Measurements from ENCODE around the gene PADI2. TPM values are rescaled to one million over a fixed set of nuclear protein-coding genes. Genes with fewer than 3 reads are reported as not detected.

PADI2 gene
- total and polyA plus RNA-seq, 2 experiments from 2014 or later, result 1.7 to 4.3 TPM

DNA sequence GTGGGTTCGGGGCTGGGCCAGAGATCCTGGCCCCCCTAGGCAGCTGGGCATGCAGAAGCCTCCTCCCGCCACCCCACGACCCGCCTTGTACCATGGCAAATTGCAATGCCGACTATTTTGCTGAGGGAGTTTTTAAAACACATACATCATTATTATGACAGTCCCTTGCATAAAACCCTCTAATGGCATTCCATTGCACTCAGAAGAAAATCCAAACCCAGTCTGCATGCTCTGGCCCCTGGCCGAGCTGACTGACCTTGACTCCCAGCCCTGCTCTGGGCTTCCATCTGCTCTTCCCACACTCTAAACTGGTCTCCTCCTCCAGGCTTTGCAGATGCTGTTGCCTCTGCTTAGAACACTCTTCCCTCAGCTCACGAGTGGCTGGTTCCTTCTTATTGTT, 28.0 kb downstream of the PADI2 start:
- Mint-ChIP-seq H3K27ac (no peak overlapping the region), H3K9me3 (no peaks in the 10 kb centered on the region), H3K4me3 (no peak overlapping the region; the same call in 2 of the 3 replicates), H3K36me3 (ENCODE audit: low read depth) (no peaks in the 10 kb centered on the region), H3K27me3 (ENCODE audit: insufficient read depth, low read depth, poor library complexity) (peaks cover 4% of the 10 kb centered on the region), H3K4me1 (no peaks in the 10 kb centered on the region; the same call in 2 of the 3 replicates)
- Histone ChIP-seq H3K4me1 (ENCODE audit: insufficient read depth) (no peaks in the 10 kb centered on the region), H3K36me3 (ENCODE audit: insufficient read depth) (no peaks in the 10 kb centered on the region; the same call in 1 of the 2 replicates), H3K27me3 (ENCODE audit: insufficient read depth) (no peaks in the 10 kb centered on the region), H4K20me1 (replicated peaks; ENCODE audit: insufficient read depth) (no peaks in the 10 kb centered on the region), H3K4me2 (no peak overlapping the region), H2AFZ (no peak overlapping the region), H3K9me2 (ENCODE audit: insufficient read depth) (no peaks in the 10 kb centered on the region), H3F3A (replicated peaks; ENCODE audit: low read depth) (no peaks in the 10 kb centered on the region), H3K4me3 (no peak overlapping the region), H3K27ac (ENCODE audit: low read depth) (no peak overlapping the region), H3K79me2 (replicated peaks; ENCODE audit: insufficient read depth) (no peaks in the 10 kb centered on the region)
- TF ChIP-seq EZH2phosphoT487 (IDR thresholded peaks at IDR 0.05; ENCODE audit: unreplicated experiment) (no peak), CREB1 (CRISPR knock-in tag; IDR thresholded peaks at IDR 0.05; ENCODE audit: low read depth) (no peak), NANOG (IDR thresholded peaks at IDR 0.05; ENCODE audit: borderline replicate concordance) (no peak)
- DNase-seq (ENCODE audit: low spot score) (no peak), ATAC-seq (no peak)

DNA sequence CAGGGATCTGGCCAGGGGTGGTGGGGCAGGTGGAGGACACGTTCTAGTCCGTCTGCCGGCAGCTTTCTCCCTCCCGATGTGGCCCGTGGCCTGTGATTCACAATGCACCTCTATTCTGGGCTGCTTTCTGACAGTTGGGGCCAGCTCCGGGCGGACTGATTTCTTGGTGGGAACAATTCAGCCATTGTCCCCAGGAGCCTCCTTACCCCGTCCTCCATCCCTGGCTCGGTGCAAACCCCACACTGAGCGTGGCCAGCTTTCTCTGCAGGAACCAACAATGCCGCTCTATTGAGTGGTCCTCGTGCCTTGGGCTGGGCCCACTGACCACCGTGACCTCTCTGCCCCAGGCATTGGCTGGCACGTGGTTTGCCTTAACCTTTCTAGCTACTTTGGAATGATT, 29.7 kb downstream of the PADI2 start:
- Mint-ChIP-seq H3K36me3 (ENCODE audit: low read depth) (no peaks in the 10 kb centered on the region), H3K27me3 (ENCODE audit: insufficient read depth, low read depth, poor library complexity) (peaks cover 4% of the 10 kb centered on the region), H3K9me3 (no peaks in the 10 kb centered on the region)
- TF ChIP-seq, protein P1, sequence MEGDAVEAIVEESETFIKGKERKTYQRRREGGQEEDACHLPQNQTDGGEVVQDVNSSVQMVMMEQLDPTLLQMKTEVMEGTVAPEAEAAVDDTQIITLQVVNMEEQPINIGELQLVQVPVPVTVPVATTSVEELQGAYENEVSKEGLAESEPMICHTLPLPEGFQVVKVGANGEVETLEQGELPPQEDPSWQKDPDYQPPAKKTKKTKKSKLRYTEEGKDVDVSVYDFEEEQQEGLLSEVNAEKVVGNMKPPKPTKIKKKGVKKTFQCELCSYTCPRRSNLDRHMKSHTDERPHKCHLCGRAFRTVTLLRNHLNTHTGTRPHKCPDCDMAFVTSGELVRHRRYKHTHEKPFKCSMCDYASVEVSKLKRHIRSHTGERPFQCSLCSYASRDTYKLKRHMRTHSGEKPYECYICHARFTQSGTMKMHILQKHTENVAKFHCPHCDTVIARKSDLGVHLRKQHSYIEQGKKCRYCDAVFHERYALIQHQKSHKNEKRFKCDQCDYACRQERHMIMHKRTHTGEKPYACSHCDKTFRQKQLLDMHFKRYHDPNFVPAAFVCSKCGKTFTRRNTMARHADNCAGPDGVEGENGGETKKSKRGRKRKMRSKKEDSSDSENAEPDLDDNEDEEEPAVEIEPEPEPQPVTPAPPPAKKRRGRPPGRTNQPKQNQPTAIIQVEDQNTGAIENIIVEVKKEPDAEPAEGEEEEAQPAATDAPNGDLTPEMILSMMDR (conservative IDR thresholded peaks at IDR 0.05; ENCODE audit: low read depth in 2 of 2), result no peak
- no peak for TF ChIP-seq EZH2 (IDR thresholded peaks at IDR 0.05; ENCODE audit: low read depth, unreplicated experiment)
- TF ChIP-seq, protein P2, sequence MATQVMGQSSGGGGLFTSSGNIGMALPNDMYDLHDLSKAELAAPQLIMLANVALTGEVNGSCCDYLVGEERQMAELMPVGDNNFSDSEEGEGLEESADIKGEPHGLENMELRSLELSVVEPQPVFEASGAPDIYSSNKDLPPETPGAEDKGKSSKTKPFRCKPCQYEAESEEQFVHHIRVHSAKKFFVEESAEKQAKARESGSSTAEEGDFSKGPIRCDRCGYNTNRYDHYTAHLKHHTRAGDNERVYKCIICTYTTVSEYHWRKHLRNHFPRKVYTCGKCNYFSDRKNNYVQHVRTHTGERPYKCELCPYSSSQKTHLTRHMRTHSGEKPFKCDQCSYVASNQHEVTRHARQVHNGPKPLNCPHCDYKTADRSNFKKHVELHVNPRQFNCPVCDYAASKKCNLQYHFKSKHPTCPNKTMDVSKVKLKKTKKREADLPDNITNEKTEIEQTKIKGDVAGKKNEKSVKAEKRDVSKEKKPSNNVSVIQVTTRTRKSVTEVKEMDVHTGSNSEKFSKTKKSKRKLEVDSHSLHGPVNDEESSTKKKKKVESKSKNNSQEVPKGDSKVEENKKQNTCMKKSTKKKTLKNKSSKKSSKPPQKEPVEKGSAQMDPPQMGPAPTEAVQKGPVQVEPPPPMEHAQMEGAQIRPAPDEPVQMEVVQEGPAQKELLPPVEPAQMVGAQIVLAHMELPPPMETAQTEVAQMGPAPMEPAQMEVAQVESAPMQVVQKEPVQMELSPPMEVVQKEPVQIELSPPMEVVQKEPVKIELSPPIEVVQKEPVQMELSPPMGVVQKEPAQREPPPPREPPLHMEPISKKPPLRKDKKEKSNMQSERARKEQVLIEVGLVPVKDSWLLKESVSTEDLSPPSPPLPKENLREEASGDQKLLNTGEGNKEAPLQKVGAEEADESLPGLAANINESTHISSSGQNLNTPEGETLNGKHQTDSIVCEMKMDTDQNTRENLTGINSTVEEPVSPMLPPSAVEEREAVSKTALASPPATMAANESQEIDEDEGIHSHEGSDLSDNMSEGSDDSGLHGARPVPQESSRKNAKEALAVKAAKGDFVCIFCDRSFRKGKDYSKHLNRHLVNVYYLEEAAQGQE (IDR thresholded peaks at IDR 0.05; ENCODE audit: unreplicated experiment), result no peak
- no peak for TF ChIP-seq STAT1 (IDR thresholded peaks at IDR 0.05; ENCODE audit: unreplicated experiment)
- no peak for TF ChIP-seq ZNF114 (CRISPR knock-in tag; IDR thresholded peaks at IDR 0.05)
- TF ChIP-seq POLR2AphosphoS5 (IDR thresholded peaks at IDR 0.05; ENCODE audit: low read depth), result no peak
- TF ChIP-seq, protein P3, sequence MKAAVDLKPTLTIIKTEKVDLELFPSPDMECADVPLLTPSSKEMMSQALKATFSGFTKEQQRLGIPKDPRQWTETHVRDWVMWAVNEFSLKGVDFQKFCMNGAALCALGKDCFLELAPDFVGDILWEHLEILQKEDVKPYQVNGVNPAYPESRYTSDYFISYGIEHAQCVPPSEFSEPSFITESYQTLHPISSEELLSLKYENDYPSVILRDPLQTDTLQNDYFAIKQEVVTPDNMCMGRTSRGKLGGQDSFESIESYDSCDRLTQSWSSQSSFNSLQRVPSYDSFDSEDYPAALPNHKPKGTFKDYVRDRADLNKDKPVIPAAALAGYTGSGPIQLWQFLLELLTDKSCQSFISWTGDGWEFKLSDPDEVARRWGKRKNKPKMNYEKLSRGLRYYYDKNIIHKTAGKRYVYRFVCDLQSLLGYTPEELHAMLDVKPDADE (IDR thresholded peaks at IDR 0.05), result no peak
- no peak for TF ChIP-seq CREB1 (CRISPR knock-in tag; IDR thresholded peaks at IDR 0.05; ENCODE audit: low read depth)
- no peak for TF ChIP-seq NANOG (IDR thresholded peaks at IDR 0.05; ENCODE audit: borderline replicate concordance)
- no peak for TF ChIP-seq JUNB (IDR thresholded peaks at IDR 0.05; ENCODE audit: unreplicated experiment)

More for the DNA sequence above, 29.7 kb downstream of the PADI2 start:
- no peak overlapping the region for H3K27ac ChIP-seq (ENCODE audit: low read depth)
- H3K4me2 ChIP-seq, result no peak overlapping the region
- no peak overlapping the region for H2AFZ ChIP-seq
- H3K4me1 ChIP-seq (ENCODE audit: insufficient read depth), result no peaks in the 10 kb centered on the region
- H3K4me3 Mint-ChIP-seq, result no peak overlapping the region
- H3F3A ChIP-seq (replicated peaks; ENCODE audit: low read depth), result no peaks in the 10 kb centered on the region
- no peak overlapping the region for H3K27ac Mint-ChIP-seq
- no peaks in the 10 kb centered on the region; the same call in 1 of the 2 replicates for H3K36me3 ChIP-seq (ENCODE audit: insufficient read depth)
- no peak for ATAC-seq
- no peak overlapping the region for H3K4me3 ChIP-seq
- no peaks in the 10 kb centered on the region; the same call in 2 of the 3 replicates for H3K4me1 Mint-ChIP-seq
- no peak for DNase-seq (ENCODE audit: low spot score)
- no peaks in the 10 kb centered on the region for H4K20me1 ChIP-seq (replicated peaks; ENCODE audit: insufficient read depth)
- no peaks in the 10 kb centered on the region for H3K9me2 ChIP-seq (ENCODE audit: insufficient read depth)
- no peaks in the 10 kb centered on the region for H3K79me2 ChIP-seq (replicated peaks; ENCODE audit: insufficient read depth)
- no peaks in the 10 kb centered on the region for H3K27me3 ChIP-seq (ENCODE audit: insufficient read depth)
